ENCODE results near the gene PHF12. TPM values are rescaled to one million over a fixed set of nuclear protein-coding genes. Genes with fewer than 3 reads are reported as not detected.
A peak's percentile ranks its signal among the peaks of the same experiment; 100 is the strongest.

Gene PHF12
- total and polyA plus RNA-seq, 10 donors: 16.2 to 118 (median 76.1) TPM

DNA sequence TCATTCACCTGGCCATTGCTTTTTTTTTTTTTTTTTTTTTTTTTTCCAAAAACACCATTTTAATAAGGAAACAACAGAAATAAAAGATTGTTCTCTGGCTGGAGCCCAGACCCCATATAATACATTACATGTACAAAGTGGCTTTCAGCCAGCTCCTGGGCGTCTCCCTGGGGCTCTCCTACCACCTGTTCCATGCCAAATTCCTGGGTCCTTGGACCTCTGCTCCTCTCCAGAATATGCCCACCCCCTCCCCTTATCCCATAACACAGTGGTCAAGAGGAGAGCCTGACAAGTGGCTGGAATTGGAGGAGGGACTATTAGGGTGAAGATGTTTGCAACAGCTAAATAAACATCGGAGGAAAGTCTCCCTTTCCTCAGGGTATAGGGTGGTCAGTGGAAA is 3.6 kb upstream of the PHF12 start:
- Histone ChIP-seq H3K36me3 (no peaks in the 10 kb centered on the region), H3K27me3 (replicated peaks in 1 of 7) (no peaks in the 10 kb centered on the region), H3K9me3 (no peaks in the 10 kb centered on the region), H3K4me3 (no peak overlapping the region), H3K4me1 (peaks cover 5 to 18% (median 13%) of the 10 kb centered on the region in 6 donors), H3K27ac (no peak overlapping the region)
- intact Hi-C loops (cut with DNase I; ENCODE audit: low total_unique reads): no loop called here
- DNase-seq: no peak
- 88 to 92% (median 91%) methylated on average over 2 of the region's 2 CpGs for WGBS, 5 donors
- TF ChIP-seq CTCF (IDR thresholded peaks at IDR 0.05 in 8 of 11, conservative IDR thresholded peaks at IDR 0.05 in 3 of 11) (no peak), POLR2A (IDR thresholded peaks at IDR 0.05) (no peak), POLR2AphosphoS5 (IDR thresholded peaks at IDR 0.05) (no peak)

- no peak for DNase-seq
- Histone ChIP-seq H3K4me3 (no peak overlapping the region), H3K27me3 (replicated peaks in 1 of 7) (no peaks in the 10 kb centered on the region), H3K36me3 (no peaks in the 10 kb centered on the region), H3K4me1 (peaks cover 6 to 24% (median 16%) of the 10 kb centered on the region in 6 donors), H3K9me3 (no peaks in the 10 kb centered on the region), H3K27ac (peak overlapping the region in 5 of 8 donors; percentile 19 to 100 (median 100))
- intact Hi-C loops (cut with DNase I; ENCODE audit: low total_unique reads): no loop called here
- 32 to 40% (median 36%) methylated on average over 4 to 5 of the region's 5 CpGs for WGBS, 5 donors
- TF ChIP-seq POLR2A (IDR thresholded peaks at IDR 0.05): no peak
- peak; percentile 69 to 93 (median 86) for TF ChIP-seq CTCF (IDR thresholded peaks at IDR 0.05 in 8 of 11, conservative IDR thresholded peaks at IDR 0.05 in 3 of 11)
- peak in 1 of 3 donors; percentile 23 for TF ChIP-seq POLR2AphosphoS5 (IDR thresholded peaks at IDR 0.05)
These were observed 2.3 kb upstream of the PHF12 start for GRCh38 chr17:28953444-28954118.

DNA sequence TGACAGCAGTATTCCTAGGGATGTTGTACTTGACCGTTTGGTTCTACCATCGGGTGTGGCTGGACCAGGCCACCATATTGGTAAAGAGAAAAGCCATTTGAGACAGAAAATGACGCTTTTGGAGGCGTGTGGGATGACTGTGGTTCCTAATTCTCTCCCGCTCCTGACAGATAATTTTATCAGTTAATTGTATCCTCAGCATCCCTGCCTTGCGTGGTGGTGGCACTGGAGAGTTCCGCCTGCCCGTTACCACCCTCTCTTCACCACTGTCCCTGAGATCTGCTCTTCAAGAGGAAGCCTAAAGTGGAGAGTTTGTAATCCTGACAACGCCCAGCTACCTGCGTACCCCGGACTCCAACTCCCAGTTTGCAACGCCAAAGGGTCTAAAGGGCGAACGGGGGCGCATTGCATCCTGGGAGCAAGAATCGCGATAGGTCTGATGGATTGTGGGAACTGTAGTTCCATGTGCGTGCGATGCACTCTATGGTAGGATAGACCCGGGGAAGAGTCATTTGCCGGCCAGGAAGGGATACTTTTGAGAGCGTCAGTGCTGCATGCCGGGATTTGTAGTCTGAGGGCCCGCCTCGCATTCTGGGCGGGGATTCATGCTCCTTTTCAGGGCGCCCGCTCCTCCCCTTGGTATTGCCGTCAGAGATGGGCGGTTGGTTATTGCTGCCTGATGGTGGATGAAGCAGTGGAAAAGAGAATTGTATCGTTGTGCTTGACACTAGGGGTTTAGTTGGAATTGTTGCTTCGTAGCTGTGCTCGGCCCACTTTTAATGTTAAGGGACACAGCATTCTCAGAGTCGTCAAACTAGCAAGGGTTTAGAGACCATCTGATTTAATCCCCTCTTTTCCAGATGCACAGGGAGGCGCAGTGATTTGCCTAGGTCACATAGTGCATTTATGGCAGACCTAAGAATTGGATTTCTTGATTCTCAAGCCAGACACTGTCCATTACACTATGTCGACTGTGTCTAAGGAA is 965 bp upstream of the PHF12 start:
- DNase-seq: peak; percentile 97
- no peaks in the 10 kb centered on the region for H3K27me3 ChIP-seq (replicated peaks in 1 of 7)
- H3K4me1 ChIP-seq: peaks cover 19 to 37% (median 29%) of the 10 kb centered on the region in 6 donors
- peak overlapping the region; percentile 93 to 100 (median 99) for H3K27ac ChIP-seq
- H3K4me3 ChIP-seq: peak overlapping the region; percentile 14 to 98 (median 72)
- H3K36me3 ChIP-seq: peaks cover 0 to 1% (median 0%) of the 10 kb centered on the region in 6 donors
- intact Hi-C loops (cut with DNase I; ENCODE audit: low total_unique reads): no loop called here
- 5 to 11% (median 6%) methylated on average over 23 to 36 of the region's 36 CpGs for WGBS, 5 donors
- no peaks in the 10 kb centered on the region for H3K9me3 ChIP-seq
- TF ChIP-seq CTCF (IDR thresholded peaks at IDR 0.05 in 8 of 11, conservative IDR thresholded peaks at IDR 0.05 in 3 of 11): peak in 2 of 11 experiments; percentile 20 to 25
- TF ChIP-seq POLR2AphosphoS5 (IDR thresholded peaks at IDR 0.05): peak; percentile 23 to 88 (median 70)
- TF ChIP-seq POLR2A (IDR thresholded peaks at IDR 0.05): peak in 2 of 3 donors; percentile 9 to 47
